HCT116 (cell line): ENCODE results near the gene OR2V2. TPM values are rescaled to one million over a fixed set of nuclear protein-coding genes. Genes with fewer than 3 reads are reported as not detected.

Experiments used
- ATAC-seq: fragments of 200-7000 bp; cut with Tn5 transposase; 2 replicates; pipeline ENCODE4 v1.9.1; 2020; ENCODE audit warnings: mild to moderate bottlenecking, moderate library complexity
- BruUV-seq: library from RNA; stranded (reverse); fragments of 400-500 nt; replicated peaks from 2 replicates; lab custom pipeline; 2021; lab: Mats Ljungman, UMichigan
- CTCF ChIA-PET: fragments of 300-600 bp; sonication (Branson Sonifier 250); formaldehyde crosslinking; loops from one replicate; lab custom pipeline; 2021; ENCODE audit warnings: antibody characterized with exemption; lab: Charles Lee
- POLR2A ChIA-PET: fragments of 300-600, 350-600 bp; sonication (Branson Sonifier 250); formaldehyde crosslinking; loops from one replicate; lab custom pipeline; 2021; ENCODE audit warnings: antibody characterized with exemption; lab: Charles Lee
- RAD21 ChIA-PET, 2 experiments: fragments of 300-600 bp; sonication (Branson Sonifier 250); formaldehyde crosslinking; loops; one replicate each; lab custom pipeline; 2023; ENCODE audit warnings: low total read pairs in 2 of 2; ENCODE audit not compliant: uncharacterized antibody in 2 of 2, unreplicated experiment in 2 of 2, low non-redundant PET in 1 of 2; lab: Charles Lee
- DNase-seq: peaks from one replicate; pipeline ENCODE4 v3.0.0-alpha.2; 2010; ENCODE audit warnings: low read depth, low spot score
- H2AFZ ChIP-seq: fragments of 200-600 bp; shearing (Covaris generic), sonication (generic); 2 replicates; pipeline ENCODE4 v1.6.1; 2017; ENCODE audit warnings: low read depth, mixed run types, mixed read lengths, antibody characterized with exemption, low read length; ENCODE audit not compliant: poor library complexity, severe bottlenecking
- H3K27ac ChIP-seq: 2 replicates; pipeline ENCODE4 v1.5.1; 2012; ENCODE audit warnings: low read depth, low read length
- H3K27me3 ChIP-seq: fragments of 200-600 bp; sonication (generic); 2 replicates; pipeline ENCODE4 v1.6.1; 2016; ENCODE audit warnings: mixed run types, low read length, mixed read lengths; ENCODE audit not compliant: insufficient read depth
- H3K36me3 ChIP-seq, 2 experiments: fragments of 200-500 bp in 1 of 2; fragments of 200-600 bp in 1 of 2; sonication (Bioruptor generic) in 1 of 2; sonication (generic) in 1 of 2; 2 replicates each; pipeline versions ENCODE4 v1.5.1 to v1.6.1; 2014 to 2016; ENCODE audit warnings: low read length in 2 of 2, inconsistent platforms in 1 of 2, mixed read lengths in 1 of 2, mixed run types in 1 of 2; ENCODE audit not compliant: insufficient read depth in 2 of 2, control insufficient read depth in 1 of 2
- H3K4me1 ChIP-seq, 2 experiments: fragments of 200-600 bp in 1 of 2; sonication (generic) in 1 of 2; 2 replicates each; pipeline versions ENCODE4 v1.5.1 to v1.6.1; 2012 to 2017; ENCODE audit warnings: low read length in 2 of 2, inconsistent platforms in 1 of 2, mild to moderate bottlenecking in 1 of 2, mixed read lengths in 1 of 2, mixed run types in 1 of 2, moderate library complexity in 1 of 2; ENCODE audit not compliant: insufficient read depth in 2 of 2, control insufficient read depth in 1 of 2
- H3K4me2 ChIP-seq: fragments of 200-600 bp; sonication (generic); 2 replicates; pipeline ENCODE4 v1.6.1; 2017; ENCODE audit warnings: mixed run types, low read length, mixed read lengths
- H3K4me3 ChIP-seq, 2 experiments: fragments of 200-600 bp in 1 of 2; sonication (generic) in 1 of 2; replicated peaks in 1 of 2; 2 replicates each; pipeline ENCODE4 v1.5.1; 2011 to 2016; ENCODE audit warnings: low read length in 2 of 2, control low read depth in 1 of 2, low read depth in 1 of 2, mild to moderate bottlenecking in 1 of 2, mixed read lengths in 1 of 2, mixed run types in 1 of 2
- H3K79me2 ChIP-seq: fragments of 200-600 bp; sonication (generic); 2 replicates; pipeline ENCODE4 v1.6.1; 2017; ENCODE audit warnings: mild to moderate bottlenecking, mixed run types, low read length, moderate library complexity, mixed read lengths; ENCODE audit not compliant: insufficient read depth
- H3K9ac ChIP-seq: fragments of 200-600 bp; sonication (generic); 2 replicates; pipeline ENCODE4 v1.6.1; 2016; ENCODE audit warnings: low read length, mixed read lengths
- H3K9me2 ChIP-seq: fragments of 200-600 bp; sonication (generic), shearing (Covaris generic); 2 replicates; pipeline ENCODE4 v1.6.1; 2017; ENCODE audit warnings: mixed run types, mild to moderate bottlenecking, moderate library complexity; ENCODE audit not compliant: insufficient read depth
- H3K9me3 ChIP-seq, 2 experiments: fragments of 200-500 bp in 1 of 2; fragments of 200-600 bp in 1 of 2; sonication (Bioruptor generic) in 1 of 2; sonication (generic) in 1 of 2; 2 replicates each; pipeline ENCODE4 v1.6.1; 2014 to 2017; ENCODE audit warnings: low read length in 2 of 2, mixed read lengths in 2 of 2, inconsistent platforms in 1 of 2, low read depth in 1 of 2, mild to moderate bottlenecking in 1 of 2, mixed run types in 1 of 2, moderate library complexity in 1 of 2; ENCODE audit not compliant: control insufficient read depth in 1 of 2, insufficient read depth in 1 of 2
- H4K20me1 ChIP-seq: fragments of 200-600 bp; sonication (generic), shearing (Covaris generic); 2 replicates; pipeline ENCODE4 v1.6.1; 2017; ENCODE audit warnings: mixed run types, mild to moderate bottlenecking, moderate library complexity; ENCODE audit not compliant: insufficient read depth
- EGR1 ChIP-seq: IDR thresholded peaks from 2 replicates; pipeline ENCODE4 v1.6.1; 2012; ENCODE audit warnings: low read depth
- EZH2 ChIP-seq: fragments of 200-600 bp; sonication (generic); IDR thresholded peaks from 2 replicates; pipeline ENCODE4 v1.6.1; 2017; ENCODE audit warnings: antibody characterized with exemption, mixed run types
- EZH2phosphoT487 ChIP-seq: fragments of 200-600 bp; IDR thresholded peaks from 2 replicates; pipeline ENCODE4 v1.6.1; 2018; ENCODE audit warnings: antibody characterized with exemption, borderline replicate concordance
- FOSL1 ChIP-seq: IDR thresholded peaks from 2 replicates; pipeline ENCODE4 v1.6.1; 2012; ENCODE audit warnings: low read depth
- JUND ChIP-seq: IDR thresholded peaks from 2 replicates; pipeline ENCODE4 v1.6.1; 2012
- MAX ChIP-seq: IDR thresholded peaks from 2 replicates; pipeline ENCODE4 v1.6.1; 2012
- POLR2A ChIP-seq: IDR thresholded peaks from 2 replicates; pipeline ENCODE4 v1.7.0; 2011; ENCODE audit warnings: borderline replicate concordance; ENCODE audit not compliant: insufficient read depth, insufficient read length; ENCODE audit errors: extremely low read depth
- POLR2AphosphoS5 ChIP-seq: IDR thresholded peaks from 2 replicates; pipeline ENCODE4 v1.6.1; 2011; ENCODE audit warnings: mild to moderate bottlenecking, low read depth, low read length, moderate library complexity
- RAD21 ChIP-seq: IDR thresholded peaks from 2 replicates; pipeline ENCODE4 v1.6.1; 2012; ENCODE audit warnings: low read depth, mild to moderate bottlenecking
- SP1 ChIP-seq: IDR thresholded peaks from 2 replicates; pipeline ENCODE4 v1.6.1; 2012; ENCODE audit warnings: low read depth
- SRF ChIP-seq: IDR thresholded peaks from 2 replicates; pipeline ENCODE4 v1.6.1; 2012; ENCODE audit warnings: low read depth
- TCF7L2 ChIP-seq: IDR thresholded peaks from 2 replicates; pipeline ENCODE4 v1.7.0; 2011; ENCODE audit warnings: borderline replicate concordance, inconsistent platforms; ENCODE audit not compliant: insufficient read depth, insufficient read length; ENCODE audit errors: extremely low read depth
- YY1 ChIP-seq: IDR thresholded peaks from 2 replicates; pipeline ENCODE4 v1.6.1; 2011; ENCODE audit warnings: low read length, low read depth, moderate library complexity, mild to moderate bottlenecking; ENCODE audit not compliant: insufficient replicate concordance; ENCODE audit errors: extremely low read depth
- intact Hi-C: fragments of 100-400 bp; cut with micrococcal nuclease; formaldehyde crosslinking; loops from 2 replicates; pipeline ENCODE4 v1.10.0; 2022
- total RNA-seq: library from RNA; stranded (reverse); gene quantifications from one replicate; pipeline ENCODE4 v1.2.1, GENCODE V29; 2021; ENCODE audit not compliant: unreplicated experiment
- TF ChIP-seq, protein P1 (sequence below): IDR thresholded peaks from 2 replicates; pipeline ENCODE4 v1.6.1; 2011; ENCODE audit warnings: mild to moderate bottlenecking, low read length, moderate library complexity; ENCODE audit not compliant: insufficient replicate concordance; ENCODE audit errors: extremely low read depth

OR2V2 gene
- total RNA-seq, 1 experiment from 2014 or later = not detected

DNA sequence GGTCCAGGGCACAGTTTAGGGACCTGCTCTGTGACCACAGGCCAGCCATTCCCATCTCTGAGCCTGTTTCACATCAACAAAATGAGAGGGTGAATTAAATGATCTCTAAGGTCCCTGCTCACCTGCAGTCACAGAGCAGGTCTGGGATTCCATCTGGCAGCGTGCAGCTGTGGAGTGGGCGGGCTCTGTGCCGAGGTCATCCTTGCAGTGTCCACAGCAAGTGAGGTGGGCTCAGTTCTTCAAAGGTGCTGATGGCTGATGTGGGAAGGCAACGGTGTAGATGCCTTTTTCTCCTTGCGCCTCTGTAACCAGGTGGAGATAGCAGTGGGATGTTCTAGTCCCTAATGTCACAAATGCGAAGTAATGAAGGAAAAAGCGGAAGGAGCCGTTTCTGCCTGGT, 28.3 kb upstream of the OR2V2 start:
- Histone ChIP-seq H3K27ac (no peak overlapping the region), H2AFZ (no peak overlapping the region), H4K20me1 (no peaks in the 10 kb centered on the region), H3K9me3 (no peaks in the 10 kb centered on the region), H3K4me2 (no peak overlapping the region), H3K9ac (no peak overlapping the region), H3K79me2 (no peaks in the 10 kb centered on the region), H3K36me3 (no peaks in the 10 kb centered on the region), H3K27me3 (no peaks in the 10 kb centered on the region), H3K9me2 (no peaks in the 10 kb centered on the region), H3K4me3 (no peak overlapping the region), H3K4me1 (peaks cover 10 to 14% of the 10 kb centered on the region in 2 experiments)
- BruUV-seq = no TSS peak
- ChIA-PET POLR2A (no interaction called here), CTCF (no interaction called here), RAD21 (no interaction called here)
- TF ChIP-seq SP1 (no peak), POLR2AphosphoS5 (no peak), RAD21 (no peak), EGR1 (no peak), JUND (no peak)
- DNase-seq (no peak), ATAC-seq (no peak)
- intact Hi-C loops = no loop called here

- ChIA-PET CTCF (no interaction called here), RAD21 (no interaction called here), POLR2A (no interaction called here)
- Histone ChIP-seq H3K27me3 (no peaks in the 10 kb centered on the region), H3K9ac (no peak overlapping the region), H3K27ac (no peak overlapping the region), H3K9me3 (no peaks in the 10 kb centered on the region), H3K4me3 (no peak overlapping the region), H3K79me2 (no peaks in the 10 kb centered on the region), H2AFZ (peak overlapping the region; percentile 51), H3K36me3 (no peaks in the 10 kb centered on the region), H3K9me2 (no peaks in the 10 kb centered on the region), H3K4me1 (peaks cover 10 to 14% of the 10 kb centered on the region in 2 experiments), H3K4me2 (peak overlapping the region; percentile 42), H4K20me1 (no peaks in the 10 kb centered on the region)
- no TSS peak for BruUV-seq
- intact Hi-C loops = no loop called here
- DNase-seq (no peak), ATAC-seq (no peak)
- TF ChIP-seq TCF7L2 (no peak), YY1 (no peak), SP1 (0 out of 2 replicates have a peak, but pooled peaks have one; percentile 28), EZH2phosphoT487 (no peak), JUND (peak; percentile 37; the same call in 1 of the 2 replicates), MAX (no peak), EGR1 (no peak), RAD21 (no peak), POLR2A (no peak), EZH2 (no peak), SRF (no peak), FOSL1 (peak; percentile 46)
- TF ChIP-seq, protein P1, sequence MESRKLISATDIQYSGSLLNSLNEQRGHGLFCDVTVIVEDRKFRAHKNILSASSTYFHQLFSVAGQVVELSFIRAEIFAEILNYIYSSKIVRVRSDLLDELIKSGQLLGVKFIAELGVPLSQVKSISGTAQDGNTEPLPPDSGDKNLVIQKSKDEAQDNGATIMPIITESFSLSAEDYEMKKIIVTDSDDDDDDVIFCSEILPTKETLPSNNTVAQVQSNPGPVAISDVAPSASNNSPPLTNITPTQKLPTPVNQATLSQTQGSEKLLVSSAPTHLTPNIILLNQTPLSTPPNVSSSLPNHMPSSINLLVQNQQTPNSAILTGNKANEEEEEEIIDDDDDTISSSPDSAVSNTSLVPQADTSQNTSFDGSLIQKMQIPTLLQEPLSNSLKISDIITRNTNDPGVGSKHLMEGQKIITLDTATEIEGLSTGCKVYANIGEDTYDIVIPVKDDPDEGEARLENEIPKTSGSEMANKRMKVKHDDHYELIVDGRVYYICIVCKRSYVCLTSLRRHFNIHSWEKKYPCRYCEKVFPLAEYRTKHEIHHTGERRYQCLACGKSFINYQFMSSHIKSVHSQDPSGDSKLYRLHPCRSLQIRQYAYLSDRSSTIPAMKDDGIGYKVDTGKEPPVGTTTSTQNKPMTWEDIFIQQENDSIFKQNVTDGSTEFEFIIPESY = no peak
Measured at GRCh38 chr5:181120306-181120705, 27.1 kb upstream of the OR2V2 start.
